HEK293 (cell line): ENCODE measurements around the gene TEX12.
"Not testable (repeated sequence)": the region's sequence is repeated elsewhere in the genome, so short reads cannot be mapped to it uniquely, and the experiment has no call there.

Source experiments
- CTCF ChIA-PET: fragments of 350-600 bp; formaldehyde crosslinking; extraction: SDS; loops from one replicate; lab custom pipeline; 2021; ENCODE audit warnings: antibody characterized with exemption; lab: Yijun Ruan, JAX
- POLR2A ChIA-PET: fragments of 300-600 bp; formaldehyde crosslinking; extraction: SDS; loops from one replicate; lab custom pipeline; 2020; ENCODE audit warnings: antibody characterized with exemption, inconsistent platforms; lab: Yijun Ruan, JAX
- H3K27ac ChIP-seq: fragments of 200-500 bp; sonication (Bioruptor generic); 2 replicates; pipeline ENCODE4 v1.5.1; 2014; ENCODE audit warnings: low read depth, low read length, control low read depth, inconsistent platforms; ENCODE audit errors: extremely low read depth
- H3K36me3 ChIP-seq, 2 experiments: fragments of 200-500 bp in 1 of 2; sonication (Bioruptor generic) in 1 of 2; 1 replicate in 1 of 2; 2 replicates in 1 of 2; pipeline ENCODE4 v1.5.1; 2014 to 2017; ENCODE audit warnings: inconsistent platforms in 2 of 2, low read length in 2 of 2; ENCODE audit not compliant: control insufficient read depth in 2 of 2, insufficient read depth in 1 of 2
- H3K4me1 ChIP-seq: fragments of 200-500 bp; sonication (Bioruptor generic); 2 replicates; pipeline ENCODE4 v1.5.1; 2014; ENCODE audit warnings: mild to moderate bottlenecking, low read length, inconsistent platforms; ENCODE audit not compliant: control insufficient read depth, insufficient read depth
- H3K4me3 ChIP-seq: 2 replicates; pipeline ENCODE4 v1.5.1; 2011; ENCODE audit warnings: low read depth, mild to moderate bottlenecking, control low read depth, low read length, moderate library complexity
- H3K9me3 ChIP-seq: fragments of 200-500 bp; sonication (Bioruptor generic); 2 replicates; pipeline ENCODE4 v1.5.1; 2014; ENCODE audit warnings: low read depth, low read length, inconsistent platforms; ENCODE audit not compliant: control insufficient read depth, insufficient read depth
- FEZF1 ChIP-seq: fragments of 450-650 bp; formaldehyde crosslinking; IDR thresholded peaks from 2 replicates; pipeline ENCODE4 v1.5.1; 2016; ENCODE audit warnings: missing biosample characterization, missing genetic modification characterization
- GLIS2 ChIP-seq: fragments of 450-650 bp; formaldehyde crosslinking; IDR thresholded peaks from 2 replicates; pipeline ENCODE4 v1.5.1; 2016; ENCODE audit warnings: missing biosample characterization, missing genetic modification characterization
- KLF16 ChIP-seq: fragments of 450-650 bp; formaldehyde crosslinking; IDR thresholded peaks from 2 replicates; pipeline ENCODE4 v1.5.1; 2017; ENCODE audit warnings: missing biosample characterization, missing genetic modification characterization
- MEIS1 ChIP-seq: sonication (generic); formaldehyde crosslinking; IDR thresholded peaks from 2 replicates; pipeline ENCODE4 v1.8.1; 2022; ENCODE audit warnings: missing genetic modification reagents, mild to moderate bottlenecking, borderline replicate concordance
- PRDM1 ChIP-seq: fragments of 450-650 bp; formaldehyde crosslinking; IDR thresholded peaks from 2 replicates; pipeline ENCODE4; 2016; ENCODE audit warnings: missing biosample characterization, missing genetic modification characterization
- REST ChIP-seq: fragments of 450-650 bp; formaldehyde crosslinking; IDR thresholded peaks from 2 replicates; pipeline ENCODE4 v1.5.1; 2016; ENCODE audit warnings: missing biosample characterization, missing genetic modification characterization
- SCRT2 ChIP-seq: fragments of 450-650 bp; formaldehyde crosslinking; IDR thresholded peaks from 2 replicates; pipeline ENCODE4 v1.5.1; 2016; ENCODE audit warnings: missing biosample characterization, missing genetic modification characterization
- WT1 ChIP-seq: fragments of 450-650 bp; formaldehyde crosslinking; IDR thresholded peaks from 2 replicates; pipeline ENCODE4 v1.5.1; 2016; ENCODE audit warnings: missing biosample characterization, missing genetic modification characterization
- YY1 ChIP-seq: fragments of 450-650 bp; formaldehyde crosslinking; IDR thresholded peaks from 2 replicates; pipeline ENCODE4 v1.5.1; 2018; ENCODE audit warnings: missing biosample characterization, missing genetic modification characterization
- ZBTB17 ChIP-seq: fragments of 450-650 bp; formaldehyde crosslinking; IDR thresholded peaks from 2 replicates; pipeline ENCODE4 v1.5.1; 2016; ENCODE audit warnings: missing biosample characterization, missing genetic modification characterization
- ZBTB48 ChIP-seq: fragments of 450-650 bp; formaldehyde crosslinking; IDR thresholded peaks from 2 replicates; pipeline ENCODE4 v1.5.1; 2016; ENCODE audit warnings: missing biosample characterization, missing genetic modification characterization
- ZEB2 ChIP-seq: fragments of 450-650 bp; formaldehyde crosslinking; IDR thresholded peaks from 2 replicates; pipeline ENCODE4 v1.5.1; 2016; ENCODE audit warnings: missing biosample characterization, missing genetic modification characterization
- ZNF10 ChIP-seq: fragments of 450-650 bp; formaldehyde crosslinking; IDR thresholded peaks from 2 replicates; pipeline ENCODE4 v1.5.1; 2017; ENCODE audit warnings: missing biosample characterization, missing genetic modification characterization
- ZNF214 ChIP-seq: fragments of 450-650 bp; formaldehyde crosslinking; IDR thresholded peaks from 2 replicates; pipeline ENCODE4 v1.5.1; 2017; ENCODE audit warnings: missing biosample characterization, mild to moderate bottlenecking, missing genetic modification characterization, borderline replicate concordance
- ZNF221 ChIP-seq: fragments of 450-650 bp; formaldehyde crosslinking; IDR thresholded peaks from 2 replicates; pipeline ENCODE4 v1.5.1; 2017; ENCODE audit warnings: missing biosample characterization, missing genetic modification characterization, borderline replicate concordance
- ZNF24 ChIP-seq: fragments of 450-650 bp; formaldehyde crosslinking; IDR thresholded peaks from 2 replicates; pipeline ENCODE4 v1.5.1; 2016; ENCODE audit warnings: missing biosample characterization, missing genetic modification characterization
- ZNF302 ChIP-seq: fragments of 450-650 bp; formaldehyde crosslinking; IDR thresholded peaks from 2 replicates; pipeline ENCODE4 v1.5.1; 2016; ENCODE audit warnings: missing biosample characterization, missing genetic modification characterization, low read depth
- ZNF341 ChIP-seq: fragments of 450-650 bp; formaldehyde crosslinking; IDR thresholded peaks from 2 replicates; pipeline ENCODE4; 2016; ENCODE audit warnings: low read depth, missing biosample characterization, missing genetic modification characterization
- ZNF426 ChIP-seq: fragments of 450-650 bp; formaldehyde crosslinking; IDR thresholded peaks from 2 replicates; pipeline ENCODE4 v1.5.1; 2017; ENCODE audit warnings: missing biosample characterization, missing genetic modification characterization, mild to moderate bottlenecking, inconsistent platforms, moderate library complexity
- ZNF513 ChIP-seq: fragments of 450-650 bp; IDR thresholded peaks from 2 replicates; pipeline ENCODE4 v1.5.1; 2018; ENCODE audit warnings: missing biosample characterization, missing genetic modification characterization
- ZNF514 ChIP-seq: fragments of 450-650 bp; formaldehyde crosslinking; IDR thresholded peaks from 2 replicates; pipeline ENCODE4 v1.5.1; 2016; ENCODE audit warnings: missing biosample characterization, missing genetic modification characterization
- ZNF521 ChIP-seq: fragments of 450-650 bp; formaldehyde crosslinking; IDR thresholded peaks from 2 replicates; pipeline ENCODE4 v1.5.1; 2017; ENCODE audit warnings: missing biosample characterization, mild to moderate bottlenecking, missing genetic modification characterization
- ZNF600 ChIP-seq: fragments of 450-650 bp; formaldehyde crosslinking; IDR thresholded peaks from 2 replicates; pipeline ENCODE4 v1.5.1; 2016; ENCODE audit warnings: missing biosample characterization, missing genetic modification characterization
- ZNF623 ChIP-seq: fragments of 450-650 bp; formaldehyde crosslinking; IDR thresholded peaks from 2 replicates; pipeline ENCODE4 v1.5.1; 2016; ENCODE audit warnings: missing biosample characterization, missing genetic modification characterization
- ZNF624 ChIP-seq: fragments of 450-650 bp; formaldehyde crosslinking; IDR thresholded peaks from 2 replicates; pipeline ENCODE4 v1.5.1; 2017; ENCODE audit warnings: missing biosample characterization, missing genetic modification characterization
- ZNF654 ChIP-seq: fragments of 450-650 bp; formaldehyde crosslinking; IDR thresholded peaks from 2 replicates; pipeline ENCODE4 v1.5.1; 2016; ENCODE audit warnings: low read depth, missing biosample characterization, missing genetic modification characterization
- ZNF664 ChIP-seq: fragments of 450-650 bp; formaldehyde crosslinking; IDR thresholded peaks from 2 replicates; pipeline ENCODE4 v1.5.1; 2016; ENCODE audit warnings: missing biosample characterization, missing genetic modification characterization
- ZNF785 ChIP-seq: fragments of 450-650 bp; formaldehyde crosslinking; IDR thresholded peaks from 2 replicates; pipeline ENCODE4 v1.5.1; 2016; ENCODE audit warnings: missing biosample characterization, missing genetic modification characterization
- ZSCAN30 ChIP-seq: fragments of 450-650 bp; IDR thresholded peaks from 2 replicates; pipeline ENCODE4 v1.5.1; 2018; ENCODE audit warnings: missing biosample characterization, mild to moderate bottlenecking, missing genetic modification characterization, moderate library complexity
- TF ChIP-seq, protein P1 (sequence below): fragments of 450-650 bp; formaldehyde crosslinking; IDR thresholded peaks from 2 replicates; pipeline ENCODE4 v1.5.1; 2016; ENCODE audit warnings: missing biosample characterization, missing genetic modification characterization

TEX12 gene

GRCh38 chr11:112182867-112183266, 15.7 kb downstream of the TEX12 start (continued):
- no peak for TF ChIP-seq WT1
- TF ChIP-seq MEIS1 (CRISPR knock-in tag): no peak
- no peak for TF ChIP-seq ZNF623 (tag by site-specific recombination)
- no peak for TF ChIP-seq FEZF1 (tag by site-specific recombination)
- no peak for TF ChIP-seq ZNF24 (tag by site-specific recombination)
- no peak for TF ChIP-seq REST
- no peak for TF ChIP-seq ZNF221 (tag by site-specific recombination)
- TF ChIP-seq SCRT2: no peak
- TF ChIP-seq KLF16 (tag by site-specific recombination): no peak
- no peak for TF ChIP-seq ZNF654 (tag by site-specific recombination)
- no peak for TF ChIP-seq ZNF624
- no peak for TF ChIP-seq ZNF214 (tag by site-specific recombination)

GRCh38 chr11:112185883-112186282, 18.7 kb downstream of the TEX12 start:
- CTCF ChIA-PET: no interaction called here
- H3K9me3 ChIP-seq: no peaks in the 10 kb centered on the region
- no peak overlapping the region for H3K4me3 ChIP-seq
- no peaks in the 10 kb centered on the region for H3K36me3 ChIP-seq
- no peaks in the 10 kb centered on the region; the same call in 1 of the 2 replicates for H3K4me1 ChIP-seq
- POLR2A ChIA-PET: no interaction called here
- no peak overlapping the region for H3K27ac ChIP-seq
- TF ChIP-seq, protein P1, sequence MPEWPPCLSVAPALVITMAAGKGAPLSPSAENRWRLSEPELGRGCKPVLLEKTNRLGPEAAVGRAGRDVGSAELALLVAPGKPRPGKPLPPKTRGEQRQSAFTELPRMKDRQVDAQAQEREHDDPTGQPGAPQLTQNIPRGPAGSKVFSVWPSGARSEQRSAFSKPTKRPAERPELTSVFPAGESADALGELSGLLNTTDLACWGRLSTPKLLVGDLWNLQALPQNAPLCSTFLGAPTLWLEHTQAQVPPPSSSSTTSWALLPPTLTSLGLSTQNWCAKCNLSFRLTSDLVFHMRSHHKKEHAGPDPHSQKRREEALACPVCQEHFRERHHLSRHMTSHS (tag by site-specific recombination): no peak
- TF ChIP-seq ZNF600 (tag by site-specific recombination) (no peak), ZNF514 (tag by site-specific recombination) (no peak), ZNF302 (no peak), ZBTB17 (tag by site-specific recombination) (no peak), ZBTB48 (tag by site-specific recombination) (no peak), ZNF10 (tag by site-specific recombination) (no peak), GLIS2 (no peak), KLF16 (tag by site-specific recombination) (no peak), ZNF521 (no peak), ZEB2 (tag by site-specific recombination) (no peak)

GRCh38 chr11:112186304-112186703, 19.1 kb downstream of the TEX12 start:
- H3K36me3 ChIP-seq: no peaks in the 10 kb centered on the region
- CTCF ChIA-PET: no interaction called here
- POLR2A ChIA-PET: no interaction called here
- no peak overlapping the region for H3K27ac ChIP-seq
- H3K4me3 ChIP-seq: no peak overlapping the region
- no peaks in the 10 kb centered on the region for H3K9me3 ChIP-seq
- H3K4me1 ChIP-seq: no peaks in the 10 kb centered on the region; the same call in 1 of the 2 replicates
- TF ChIP-seq ZNF341 (tag by site-specific recombination) (no peak), YY1 (tag by site-specific recombination) (no peak), ZNF664 (tag by site-specific recombination) (no peak), ZNF221 (tag by site-specific recombination) (no peak), ZNF426 (no peak), PRDM1 (tag by site-specific recombination) (no peak), ZNF513 (tag by site-specific recombination) (no peak), WT1 (no peak), ZSCAN30 (tag by site-specific recombination) (no peak), ZNF785 (no peak)

- H3K4me1 ChIP-seq, H3K27ac ChIP-seq, H3K4me3 ChIP-seq, POLR2A ChIA-PET, H3K36me3 ChIP-seq, H3K9me3 ChIP-seq: not testable (repeated sequence)
- CTCF ChIA-PET: interaction anchor here (0.7 kb wide), 1 partner anchor 175 kb away, joined by 3 read pairs; no protein-coding TSS in a partner anchor
Observed at GRCh38 chr11:112195113-112195512, 27.9 kb downstream of the TEX12 start.
